HUES48 (cell line): ENCODE data around the gene CDK5RAP3.
"Not testable (repeated sequence)": the region's sequence is repeated elsewhere in the genome, so short reads cannot be mapped to it uniquely, and the experiment has no call there.

Experiments used
- H3K27ac ChIP-seq: one replicate; pipeline ENCODE4 v1.7.0; 2013; ENCODE audit warnings: low read depth, low read length, inconsistent platforms
- H3K27me3 ChIP-seq: 2 replicates; pipeline ENCODE4 v1.6.1; 2013; ENCODE audit warnings: mild to moderate bottlenecking, low read length; ENCODE audit not compliant: control insufficient read depth, insufficient read depth
- H3K36me3 ChIP-seq: 2 replicates; pipeline ENCODE4 v1.6.1; 2013; ENCODE audit warnings: low read length; ENCODE audit not compliant: control insufficient read depth, insufficient read depth
- H3K4me1 ChIP-seq: 2 replicates; pipeline ENCODE4 v1.6.1; 2013; ENCODE audit warnings: mild to moderate bottlenecking, low read length; ENCODE audit not compliant: control insufficient read depth, insufficient read depth
- H3K4me3 ChIP-seq: 2 replicates; pipeline ENCODE4 v1.5.1; 2013; ENCODE audit warnings: mild to moderate bottlenecking, low read depth, low read length
- H3K9ac ChIP-seq: 2 replicates; pipeline ENCODE4 v1.6.1; 2013; ENCODE audit warnings: mild to moderate bottlenecking, low read depth, low read length, moderate library complexity
- H3K9me3 ChIP-seq: 2 replicates; pipeline ENCODE4 v1.6.1; 2013; ENCODE audit warnings: low read length; ENCODE audit not compliant: control insufficient read depth, insufficient read depth

The CDK5RAP3 gene

DNA sequence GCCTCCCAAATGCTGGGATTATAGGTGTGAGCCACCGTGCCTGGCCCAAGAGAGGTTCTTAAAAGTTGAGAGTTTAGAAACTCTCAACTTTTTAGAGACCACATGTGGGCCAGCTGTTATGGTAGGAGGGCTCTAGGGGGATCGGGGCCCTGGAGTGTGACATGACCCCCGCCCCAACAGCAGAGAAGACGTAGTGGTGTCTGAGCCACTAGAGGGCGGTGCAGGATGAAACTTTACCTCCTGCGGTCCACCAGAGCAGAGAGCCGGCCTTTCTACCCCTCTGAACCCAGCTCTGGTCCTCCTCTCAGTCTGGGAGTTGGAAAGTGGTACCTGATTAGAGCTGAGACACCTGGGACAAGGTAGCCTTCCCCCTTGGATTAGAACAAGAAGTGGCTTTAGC is 7.4 kb downstream of the CDK5RAP3 start:
- Histone ChIP-seq H3K9me3 (no peaks in the 10 kb centered on the region), H3K9ac (no peak overlapping the region), H3K27me3 (no peaks in the 10 kb centered on the region), H3K36me3 (peaks cover 84% of the 10 kb centered on the region), H3K4me3 (no peak overlapping the region), H3K27ac (no peak overlapping the region), H3K4me1 (no peaks in the 10 kb centered on the region)

- Histone ChIP-seq H3K27ac (no peak overlapping the region), H3K9ac (no peak overlapping the region), H3K36me3 (peaks cover 72% of the 10 kb centered on the region), H3K4me1 (no peaks in the 10 kb centered on the region), H3K4me3 (no peak overlapping the region), H3K27me3 (no peaks in the 10 kb centered on the region), H3K9me3 (no peaks in the 10 kb centered on the region)
Measured at GRCh38 chr17:47980541-47980940, 9.6 kb downstream of the CDK5RAP3 start.

GRCh38 chr17:47981462-47981861 is 10.5 kb downstream of the CDK5RAP3 start:
- H3K9ac ChIP-seq = no peak overlapping the region

DNA sequence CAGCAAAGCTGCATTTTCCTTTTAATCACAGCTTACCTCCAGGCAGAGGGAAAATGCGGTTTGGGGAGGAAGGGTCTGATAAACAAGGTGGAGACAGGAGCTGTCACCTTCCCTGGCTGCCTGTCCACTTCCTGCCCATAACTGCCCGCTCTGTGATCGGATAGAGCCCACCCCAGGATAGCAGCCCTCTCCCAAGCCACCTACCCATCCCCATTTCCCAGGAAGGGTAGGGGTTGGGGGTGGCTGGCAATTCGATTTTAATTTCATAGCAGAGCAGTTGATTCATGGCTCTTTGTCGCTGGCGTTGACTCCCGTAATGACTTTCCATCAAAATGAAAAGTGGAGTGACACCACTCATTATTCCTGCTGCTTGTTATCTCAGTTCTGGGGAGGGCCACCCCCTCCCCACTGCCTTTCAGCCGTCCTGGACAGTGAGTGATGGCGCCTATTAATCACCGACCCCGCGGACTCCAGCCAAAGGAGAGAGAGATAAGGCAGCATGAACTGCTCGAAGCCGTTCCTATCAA is 11.2 kb downstream of the CDK5RAP3 start:
- H3K27me3 ChIP-seq = no peaks in the 10 kb centered on the region
- no peak overlapping the region for H3K4me3 ChIP-seq
- H3K36me3 ChIP-seq = peaks cover 62% of the 10 kb centered on the region
- H3K4me1 ChIP-seq = peaks cover 7% of the 10 kb centered on the region; the same call in 1 of the 2 replicates
- H3K27ac ChIP-seq = no peak overlapping the region
- no peak overlapping the region for H3K9ac ChIP-seq
- no peaks in the 10 kb centered on the region for H3K9me3 ChIP-seq

More at GRCh38 chr17:47981462-47981861, 10.5 kb downstream of the CDK5RAP3 start:
- H3K27me3 ChIP-seq = no peaks in the 10 kb centered on the region
- no peaks in the 10 kb centered on the region for H3K9me3 ChIP-seq
- H3K4me1 ChIP-seq = peaks cover 2% of the 10 kb centered on the region; the same call in 1 of the 2 replicates
- H3K4me3 ChIP-seq = no peak overlapping the region
- no peak overlapping the region for H3K27ac ChIP-seq
- H3K36me3 ChIP-seq = peaks cover 62% of the 10 kb centered on the region

- peaks cover 14% of the 10 kb centered on the region; the same call in 1 of the 2 replicates for H3K4me1 ChIP-seq
- peaks cover 57% of the 10 kb centered on the region for H3K36me3 ChIP-seq
- no peak overlapping the region for H3K4me3 ChIP-seq
- no peak overlapping the region for H3K27ac ChIP-seq
- H3K27me3 ChIP-seq = no peaks in the 10 kb centered on the region
- no peak overlapping the region for H3K9ac ChIP-seq
- no peaks in the 10 kb centered on the region for H3K9me3 ChIP-seq
Measured at GRCh38 chr17:47982645-47983390, 11.9 kb downstream of the CDK5RAP3 start.

DNA sequence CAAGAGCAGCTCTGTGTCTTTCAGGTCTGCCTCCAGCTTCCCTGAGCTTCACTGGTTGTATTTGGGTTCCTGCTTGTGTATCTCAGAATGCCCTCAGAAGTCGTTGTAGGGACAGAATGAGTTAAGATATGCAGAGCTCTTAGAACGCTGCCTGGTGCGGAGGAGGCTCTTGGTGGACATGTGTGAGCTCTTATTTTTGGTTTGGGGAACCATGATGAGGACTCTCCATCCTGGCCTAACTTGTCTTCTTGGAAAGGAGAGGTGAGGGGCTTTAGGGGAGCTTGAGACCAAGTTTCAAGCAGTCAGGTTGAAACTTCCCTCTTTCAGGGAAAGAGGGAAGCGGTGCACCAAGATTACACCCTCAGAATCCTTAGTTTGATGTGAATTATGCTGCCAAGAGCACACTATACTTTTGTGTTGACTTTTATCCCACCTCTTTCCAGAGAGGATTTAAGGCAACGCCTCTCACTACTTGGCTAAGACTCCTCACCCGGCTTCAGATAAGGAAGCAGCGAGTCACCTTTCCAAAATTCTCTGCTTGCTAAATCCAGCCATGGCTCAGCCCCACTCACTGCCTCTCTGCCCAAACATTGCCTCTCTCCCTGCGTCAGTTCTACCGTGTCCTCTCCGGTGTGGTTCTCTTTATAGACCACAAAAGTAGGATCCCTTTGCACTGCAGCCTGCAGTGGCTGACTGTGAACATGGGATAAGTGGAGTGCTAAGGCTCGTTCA is 12.7 kb downstream of the CDK5RAP3 start:
- no peaks in the 10 kb centered on the region for H3K27me3 ChIP-seq
- H3K9ac ChIP-seq = no peak overlapping the region
- peaks cover 16% of the 10 kb centered on the region; the same call in 1 of the 2 replicates for H3K4me1 ChIP-seq
- peaks cover 55% of the 10 kb centered on the region for H3K36me3 ChIP-seq
- H3K4me3 ChIP-seq = no peak overlapping the region
- no peak overlapping the region for H3K27ac ChIP-seq
- no peaks in the 10 kb centered on the region for H3K9me3 ChIP-seq

- Histone ChIP-seq H3K4me3 (no peak overlapping the region), H3K27ac (peak overlapping the region; percentile 29), H3K36me3 (peaks cover 27% of the 10 kb centered on the region), H3K27me3 (no peaks in the 10 kb centered on the region), H3K9me3 (no peaks in the 10 kb centered on the region), H3K4me1 (peaks cover 26% of the 10 kb centered on the region), H3K9ac (no peak overlapping the region)
Measured at GRCh38 chr17:47986520-47986919, 15.6 kb downstream of the CDK5RAP3 start.

DNA sequence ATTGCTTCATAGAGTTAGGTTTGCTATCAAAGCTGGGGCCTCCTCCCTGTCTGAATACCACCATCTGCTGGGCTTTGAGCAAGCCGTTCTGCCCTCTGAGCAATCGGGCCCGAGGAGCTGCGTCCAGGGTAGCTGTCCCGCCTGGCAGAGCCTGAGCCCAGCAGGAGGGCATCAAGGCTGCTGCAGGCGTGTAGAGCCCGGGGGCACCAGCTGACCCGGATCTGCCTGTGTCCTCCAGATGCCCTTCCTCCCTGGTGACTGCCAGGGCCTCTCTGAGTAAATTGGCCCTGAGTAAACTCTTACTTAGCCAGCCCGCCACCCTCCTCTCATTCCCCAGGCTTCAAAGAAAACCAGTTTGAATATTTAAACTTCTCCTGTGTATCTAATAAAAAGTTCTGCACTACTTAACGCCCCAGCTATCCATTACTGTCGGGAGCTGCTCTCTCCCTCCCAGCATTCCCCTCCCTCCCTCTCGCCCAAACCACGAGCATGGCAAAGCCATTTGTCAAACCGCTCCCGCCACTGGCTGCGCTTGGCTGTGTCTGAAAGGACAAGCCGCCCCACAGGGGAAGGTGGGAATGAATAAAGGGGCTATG is 16.4 kb downstream of the CDK5RAP3 start:
- H3K9ac ChIP-seq = no peak overlapping the region
- H3K9me3 ChIP-seq = no peaks in the 10 kb centered on the region
- H3K4me3 ChIP-seq = no peak overlapping the region

DNA sequence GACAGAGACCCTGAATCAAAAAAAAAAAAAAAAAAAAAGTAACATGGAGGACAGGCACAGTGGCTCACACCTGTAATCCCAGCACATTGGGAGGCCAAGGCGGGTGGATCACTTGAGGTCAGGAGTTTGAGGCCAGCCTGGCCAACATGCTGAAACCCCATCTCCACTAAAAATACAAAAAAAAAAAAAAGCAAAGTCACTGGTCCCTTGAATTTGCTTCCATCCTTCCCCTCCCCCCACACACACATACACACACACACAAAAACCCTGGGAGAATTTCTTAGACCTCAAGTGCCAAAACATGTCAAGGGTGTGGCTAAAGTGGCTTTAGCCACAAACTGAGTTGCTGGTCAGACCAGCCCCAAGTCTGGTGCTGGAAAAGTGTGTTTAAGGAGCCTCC is 17.5 kb downstream of the CDK5RAP3 start:
- H3K27ac ChIP-seq, H3K9ac ChIP-seq, H3K27me3 ChIP-seq, H3K36me3 ChIP-seq, H3K9me3 ChIP-seq, H3K4me3 ChIP-seq: not testable (repeated sequence)
- H3K4me1 ChIP-seq = peaks cover 32% of the 10 kb centered on the region

More for the DNA sequence above, 16.4 kb downstream of the CDK5RAP3 start:
- no peaks in the 10 kb centered on the region for H3K27me3 ChIP-seq
- H3K27ac ChIP-seq = peak overlapping the region; percentile 48
- peaks cover 32% of the 10 kb centered on the region for H3K4me1 ChIP-seq
- peaks cover 19% of the 10 kb centered on the region for H3K36me3 ChIP-seq

DNA sequence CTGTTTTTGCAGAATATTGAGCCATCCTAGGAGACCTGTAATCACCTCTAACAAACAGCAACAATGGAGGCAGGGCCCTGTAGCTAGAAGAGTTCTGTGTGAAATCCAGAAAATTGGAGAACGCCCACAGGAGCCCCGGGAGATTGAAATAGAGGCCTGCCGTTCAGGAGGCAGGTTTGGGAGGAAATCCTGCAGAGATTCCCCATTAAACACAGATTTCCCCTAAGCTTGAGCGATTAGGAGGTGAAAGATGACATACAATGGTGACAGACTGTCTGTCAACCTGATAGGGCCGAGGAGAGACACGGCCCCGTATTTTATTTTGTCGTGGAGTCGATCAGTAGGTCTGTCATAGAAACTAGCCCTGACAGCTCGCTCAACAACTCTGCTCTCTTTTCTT is 18.2 kb downstream of the CDK5RAP3 start:
- peaks cover 32% of the 10 kb centered on the region for H3K4me1 ChIP-seq
- no peaks in the 10 kb centered on the region for H3K27me3 ChIP-seq
- H3K9me3 ChIP-seq = no peaks in the 10 kb centered on the region
- no peak overlapping the region for H3K9ac ChIP-seq
- H3K36me3 ChIP-seq = peaks cover 2% of the 10 kb centered on the region; the same call in 1 of the 2 replicates
- no peak overlapping the region for H3K4me3 ChIP-seq
- H3K27ac ChIP-seq = no peak overlapping the region
